Right atrium auricular region (tissue), 2 donors: ENCODE results near the gene GRIN2A. TPM values are rescaled to one million over a fixed set of nuclear protein-coding genes. Genes with fewer than 3 reads are reported as not detected.

Experiments
- DNase-seq: peaks from one replicate; pipeline ENCODE4 v3.0.0-alpha.2; 2019; ENCODE audit warnings: low spot score
- H3K27ac ChIP-seq, 2 donors: fragments of 200-600 bp; sonication (generic); 1 replicate in 1 of 2; 2 replicates in 1 of 2; pipeline ENCODE4 v1.5.1; 2016 to 2019
- H3K27me3 ChIP-seq, 2 donors: fragments of 200-600 bp; sonication (generic); one replicate each; pipeline versions ENCODE4 v1.5.1 to v1.6.0; 2017 to 2019
- H3K36me3 ChIP-seq: fragments of 200-600 bp; sonication (generic); one replicate; pipeline ENCODE4 v1.5.1; 2016
- H3K4me1 ChIP-seq, 2 donors: fragments of 200-600 bp; sonication (generic); one replicate each; pipeline versions ENCODE4 v1.5.1 to v1.6.0; 2017 to 2019
- H3K4me3 ChIP-seq, 2 donors: fragments of 200-600 bp; sonication (generic); 1 replicate in 1 of 2; 2 replicates in 1 of 2; pipeline ENCODE4 v1.5.1; 2017 to 2019; ENCODE audit warnings: mild to moderate bottlenecking in 1 of 2, moderate library complexity in 1 of 2
- H3K9me3 ChIP-seq, 2 donors: fragments of 200-600 bp; sonication (generic); one replicate each; pipeline ENCODE4 v1.5.1; 2019
- total RNA-seq, 2 donors: library from RNA; depleted of rRNA; stranded (reverse); fragments of >200 nt; gene quantifications; one replicate each; pipeline ENCODE4 v1.1.0, GENCODE V29; 2016
- TF ChIP-seq, protein P1 (sequence below), 2 donors: fragments of 200-600 bp; sonication (generic); IDR thresholded peaks; one replicate each; pipeline ENCODE4 v1.5.1; 2019; ENCODE audit warnings: antibody characterized with exemption in 2 of 2

The GRIN2A gene
- total RNA-seq, 2 donors from 2014 or later = 3.8 to 7.4 TPM

DNA sequence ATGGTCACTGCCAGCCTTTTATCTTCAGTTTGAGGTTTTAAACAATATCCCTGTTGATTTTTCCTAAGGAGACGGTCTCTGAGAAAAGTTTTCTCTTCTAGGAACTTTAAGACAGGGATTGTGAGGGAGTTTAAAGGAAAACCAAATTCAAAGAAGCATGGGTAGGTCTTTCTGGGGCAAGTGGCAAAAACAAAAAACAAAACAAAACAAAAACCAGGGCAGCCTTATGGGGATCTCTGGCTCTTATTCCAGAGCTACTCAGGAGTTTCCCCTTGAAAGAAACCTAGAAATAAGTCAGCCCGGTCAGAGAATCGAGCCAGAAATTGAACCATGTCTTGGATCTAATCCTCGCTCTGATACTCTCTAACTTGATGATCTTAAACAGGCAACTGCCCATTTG is 424.5 kb downstream of the GRIN2A start:
- TF ChIP-seq, protein P1, sequence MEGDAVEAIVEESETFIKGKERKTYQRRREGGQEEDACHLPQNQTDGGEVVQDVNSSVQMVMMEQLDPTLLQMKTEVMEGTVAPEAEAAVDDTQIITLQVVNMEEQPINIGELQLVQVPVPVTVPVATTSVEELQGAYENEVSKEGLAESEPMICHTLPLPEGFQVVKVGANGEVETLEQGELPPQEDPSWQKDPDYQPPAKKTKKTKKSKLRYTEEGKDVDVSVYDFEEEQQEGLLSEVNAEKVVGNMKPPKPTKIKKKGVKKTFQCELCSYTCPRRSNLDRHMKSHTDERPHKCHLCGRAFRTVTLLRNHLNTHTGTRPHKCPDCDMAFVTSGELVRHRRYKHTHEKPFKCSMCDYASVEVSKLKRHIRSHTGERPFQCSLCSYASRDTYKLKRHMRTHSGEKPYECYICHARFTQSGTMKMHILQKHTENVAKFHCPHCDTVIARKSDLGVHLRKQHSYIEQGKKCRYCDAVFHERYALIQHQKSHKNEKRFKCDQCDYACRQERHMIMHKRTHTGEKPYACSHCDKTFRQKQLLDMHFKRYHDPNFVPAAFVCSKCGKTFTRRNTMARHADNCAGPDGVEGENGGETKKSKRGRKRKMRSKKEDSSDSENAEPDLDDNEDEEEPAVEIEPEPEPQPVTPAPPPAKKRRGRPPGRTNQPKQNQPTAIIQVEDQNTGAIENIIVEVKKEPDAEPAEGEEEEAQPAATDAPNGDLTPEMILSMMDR (IDR thresholded peaks at IDR 0.05) = no peak
- no peaks in the 10 kb centered on the region for H3K36me3 ChIP-seq
- H3K27me3 ChIP-seq = no peaks in the 10 kb centered on the region
- H3K27ac ChIP-seq = no peak overlapping the region
- DNase-seq = no peak
- no peak overlapping the region for H3K4me3 ChIP-seq
- no peaks in the 10 kb centered on the region for H3K9me3 ChIP-seq
- no peaks in the 10 kb centered on the region for H3K4me1 ChIP-seq

DNA sequence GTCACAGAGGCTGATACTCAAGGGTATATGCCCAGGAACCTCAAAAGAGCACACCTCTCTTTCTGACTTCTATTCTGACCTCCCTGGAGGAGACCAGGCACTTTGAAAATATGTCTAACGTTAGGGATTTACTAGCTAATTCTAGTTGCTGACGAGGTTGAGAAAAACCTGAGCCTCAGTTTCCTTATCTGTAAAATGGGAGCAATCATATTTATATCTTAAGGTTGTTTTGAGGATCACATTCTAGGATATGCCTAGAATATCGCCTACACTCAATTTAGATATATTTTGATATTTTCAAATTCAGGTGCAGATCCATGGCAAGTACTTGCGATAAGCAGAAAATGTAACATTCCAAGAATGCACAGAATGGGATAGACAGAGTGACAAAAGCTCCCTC is 425.8 kb downstream of the GRIN2A start:
- no peaks in the 10 kb centered on the region for H3K27me3 ChIP-seq
- H3K4me1 ChIP-seq = no peaks in the 10 kb centered on the region
- H3K36me3 ChIP-seq = no peaks in the 10 kb centered on the region
- no peaks in the 10 kb centered on the region for H3K9me3 ChIP-seq
- no peak for DNase-seq
- H3K4me3 ChIP-seq = no peak overlapping the region
- no peak overlapping the region for H3K27ac ChIP-seq
- TF ChIP-seq, protein P1 (IDR thresholded peaks at IDR 0.05) = no peak

DNA sequence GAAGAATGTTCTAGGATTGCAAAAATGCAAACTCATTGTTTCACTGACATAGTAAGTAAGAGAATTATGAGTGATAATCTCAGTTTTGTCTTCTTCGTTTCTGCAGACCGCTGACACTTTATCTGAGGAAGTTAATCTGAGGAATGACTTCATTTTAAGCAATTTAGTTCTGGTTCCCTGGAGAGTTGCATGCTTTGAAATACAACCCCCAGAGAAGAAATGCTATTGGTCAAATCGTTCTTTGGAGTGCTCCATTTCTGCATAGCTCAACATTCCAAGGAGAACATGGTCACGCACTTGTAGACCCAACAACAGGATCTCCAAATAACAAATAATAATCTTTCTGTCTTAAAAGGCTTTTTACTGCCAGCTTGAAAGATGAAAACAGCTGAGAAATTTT is 427.1 kb downstream of the GRIN2A start:
- Histone ChIP-seq H3K4me1 (no peaks in the 10 kb centered on the region), H3K36me3 (no peaks in the 10 kb centered on the region), H3K4me3 (no peak overlapping the region), H3K27ac (no peak overlapping the region), H3K27me3 (no peaks in the 10 kb centered on the region), H3K9me3 (no peaks in the 10 kb centered on the region)
- DNase-seq = no peak
- TF ChIP-seq, protein P1 (IDR thresholded peaks at IDR 0.05) = no peak

DNA sequence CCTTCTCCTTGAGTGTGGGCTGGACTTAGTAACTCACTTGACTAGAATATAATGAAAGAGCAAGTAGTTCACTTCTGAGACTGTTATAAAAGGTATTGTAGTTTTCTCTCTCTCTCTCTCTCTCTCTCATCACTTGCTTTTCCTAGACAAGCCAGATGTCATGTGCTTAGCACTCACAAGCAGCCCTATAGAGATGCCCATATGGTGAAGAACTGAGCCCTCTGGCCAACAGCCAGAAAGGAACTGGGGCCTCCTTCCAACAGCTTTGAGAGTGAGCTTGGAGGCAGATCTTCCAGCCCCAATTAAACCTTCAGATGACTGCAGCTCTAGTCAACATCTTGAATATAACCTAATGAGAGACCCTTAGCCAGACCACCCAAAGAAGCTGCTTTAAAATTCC is 440.5 kb downstream of the GRIN2A start:
- Histone ChIP-seq H3K9me3 (no peaks in the 10 kb centered on the region), H3K27ac (no peak overlapping the region), H3K36me3 (no peaks in the 10 kb centered on the region), H3K27me3 (no peaks in the 10 kb centered on the region), H3K4me3 (no peak overlapping the region), H3K4me1 (no peaks in the 10 kb centered on the region)
- TF ChIP-seq, protein P1 (IDR thresholded peaks at IDR 0.05) = no peak
- no peak for DNase-seq

DNA sequence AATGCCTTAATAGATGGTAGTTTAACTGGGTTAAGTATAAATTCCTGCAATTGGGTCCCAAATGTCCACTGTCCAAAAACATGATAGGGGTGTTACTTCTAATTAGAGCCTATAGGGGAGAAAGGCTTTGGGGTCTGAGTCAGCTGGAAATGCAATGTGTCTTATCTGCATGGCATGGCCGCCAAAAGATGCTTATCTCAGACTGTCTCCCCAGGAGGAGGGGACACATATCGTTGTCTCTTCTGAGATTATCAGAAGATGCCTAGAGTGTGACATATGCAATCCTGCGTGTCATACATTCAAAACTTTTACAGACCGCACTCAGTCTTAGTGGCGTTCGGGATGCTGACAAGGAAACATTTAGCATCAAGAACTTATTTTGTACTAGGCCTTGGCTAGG is 442.9 kb downstream of the GRIN2A start:
- TF ChIP-seq, protein P1 (IDR thresholded peaks at IDR 0.05) = no peak
- no peak for DNase-seq
- no peaks in the 10 kb centered on the region for H3K36me3 ChIP-seq
- no peak overlapping the region for H3K4me3 ChIP-seq
- no peak overlapping the region for H3K27ac ChIP-seq
- no peaks in the 10 kb centered on the region for H3K4me1 ChIP-seq
- H3K9me3 ChIP-seq = no peaks in the 10 kb centered on the region
- no peaks in the 10 kb centered on the region for H3K27me3 ChIP-seq

DNA sequence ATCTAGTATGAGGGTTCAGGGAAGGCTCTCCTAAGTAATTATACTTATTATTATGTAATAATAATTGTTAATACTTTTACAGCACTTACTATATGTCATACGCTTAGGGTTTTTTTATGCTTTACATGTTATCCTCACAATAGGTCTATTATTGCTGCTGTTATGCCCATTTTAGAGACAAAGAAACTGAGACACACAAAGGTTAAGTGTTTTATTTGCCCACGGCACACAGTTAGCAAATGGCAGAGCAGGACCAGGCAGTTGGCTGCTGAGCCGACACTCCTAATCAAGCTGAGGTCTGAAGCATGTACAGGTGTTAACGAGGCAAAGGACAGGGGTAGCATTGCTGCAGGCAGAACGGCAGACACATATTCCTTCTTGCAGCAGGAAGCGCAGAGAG is 443.5 kb downstream of the GRIN2A start:
- no peaks in the 10 kb centered on the region for H3K36me3 ChIP-seq
- H3K9me3 ChIP-seq = no peaks in the 10 kb centered on the region
- TF ChIP-seq, protein P1 (IDR thresholded peaks at IDR 0.05) = no peak
- no peak overlapping the region for H3K4me3 ChIP-seq
- no peaks in the 10 kb centered on the region for H3K4me1 ChIP-seq
- H3K27ac ChIP-seq = no peak overlapping the region
- DNase-seq = no peak
- no peaks in the 10 kb centered on the region for H3K27me3 ChIP-seq
